ENCODE data around the gene ANKRD44. TPM values are rescaled to one million over a fixed set of nuclear protein-coding genes. Genes with fewer than 3 reads are reported as not detected.

ANKRD44 gene
- total RNA-seq, 1 experiment from 2014 or later = not detected

DNA sequence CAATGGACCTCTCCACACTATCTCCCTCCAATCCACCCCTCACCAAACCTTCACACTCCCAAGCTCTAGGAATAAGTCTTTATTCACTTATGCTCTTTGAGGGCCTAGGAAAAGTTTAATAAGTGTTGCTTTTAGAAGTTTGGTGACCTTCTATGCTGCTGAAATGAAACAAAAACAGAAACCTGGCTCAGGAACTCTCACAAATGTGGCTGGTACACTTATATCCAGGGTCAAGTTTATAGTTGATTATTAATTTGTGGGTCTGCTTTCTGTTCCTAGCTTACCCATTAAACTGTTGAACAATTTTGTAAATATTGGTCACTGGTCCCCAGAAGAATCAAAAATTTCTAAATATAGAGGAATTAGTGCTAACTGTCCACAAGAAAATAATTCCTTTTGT is 14.2 kb upstream of the ANKRD44 start:
- no peak for DNase-seq (ENCODE audit: low spot score)
- in situ Hi-C loops (cut with HindIII; ENCODE audit: low sequenced_read_pairs) = no loop called here

DNA sequence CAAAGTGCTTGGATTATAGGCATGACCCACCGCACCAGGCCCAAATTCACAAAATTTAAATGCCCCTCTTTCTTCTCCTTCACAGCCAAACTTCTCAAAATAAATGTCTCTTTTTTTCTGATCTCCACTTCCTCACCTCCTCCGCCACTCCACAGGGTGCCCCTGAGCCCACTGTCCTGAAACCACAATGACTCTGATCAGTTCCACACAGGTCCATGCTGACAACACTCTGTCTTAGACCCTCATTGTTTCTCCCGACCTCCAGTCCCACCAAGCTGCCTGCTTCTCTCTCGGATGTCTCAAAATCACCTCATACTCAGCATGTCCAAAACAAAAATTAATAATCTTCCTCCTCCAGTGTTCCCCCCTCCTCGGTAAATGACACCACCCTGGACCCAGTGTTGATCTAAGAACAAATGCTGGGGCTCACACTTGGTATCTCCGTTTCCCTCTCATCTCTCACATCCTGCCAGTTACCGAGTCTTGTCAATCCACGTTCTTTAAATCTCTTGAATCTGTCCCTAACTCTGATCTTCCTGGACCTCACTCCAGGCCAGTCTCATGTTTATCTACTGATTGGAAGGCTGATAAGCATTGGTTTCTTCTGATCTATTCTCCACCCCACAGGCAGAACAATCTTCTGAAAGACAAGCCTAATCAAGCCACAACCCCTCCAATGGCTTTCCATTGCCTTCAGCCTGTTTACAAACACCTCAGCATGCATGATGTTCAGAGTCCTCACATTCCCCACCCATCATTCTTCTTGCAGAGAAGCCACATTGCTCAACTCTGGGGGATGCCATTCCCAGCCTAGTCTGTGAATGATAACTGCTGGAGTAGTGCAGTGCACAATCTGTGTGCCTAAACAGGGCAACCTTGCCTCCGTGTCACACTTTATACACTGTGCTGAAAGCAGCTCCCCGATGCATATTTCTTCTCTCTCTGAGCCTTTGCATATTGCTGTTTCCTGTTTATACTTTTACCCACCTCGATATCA is 12.4 kb upstream of the ANKRD44 start:
- in situ Hi-C loops (cut with HindIII; ENCODE audit: low sequenced_read_pairs) = no loop called here
- no peak for DNase-seq (ENCODE audit: low spot score)

DNA sequence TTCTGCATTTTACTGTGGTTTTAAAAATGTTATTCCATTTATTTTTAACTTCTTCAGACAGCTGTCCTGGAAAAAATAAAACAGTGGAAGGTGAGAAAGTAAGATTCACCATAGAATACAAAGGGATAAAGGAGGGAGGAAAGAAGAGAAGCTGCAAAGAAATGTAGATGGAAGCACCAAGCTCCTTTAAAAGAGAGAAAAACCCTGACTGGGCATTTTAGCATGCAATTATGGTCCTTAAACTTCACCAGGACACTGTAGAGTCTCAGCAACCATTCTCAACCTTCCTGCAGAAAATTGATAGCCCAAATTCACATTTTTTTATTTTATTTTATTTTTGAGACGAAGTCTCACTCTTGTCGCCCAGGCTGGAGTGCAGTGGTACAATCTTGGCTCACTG is 11.6 kb upstream of the ANKRD44 start:
- DNase-seq (ENCODE audit: low spot score) = no peak
- in situ Hi-C loops (cut with HindIII; ENCODE audit: low sequenced_read_pairs) = no loop called here

DNA sequence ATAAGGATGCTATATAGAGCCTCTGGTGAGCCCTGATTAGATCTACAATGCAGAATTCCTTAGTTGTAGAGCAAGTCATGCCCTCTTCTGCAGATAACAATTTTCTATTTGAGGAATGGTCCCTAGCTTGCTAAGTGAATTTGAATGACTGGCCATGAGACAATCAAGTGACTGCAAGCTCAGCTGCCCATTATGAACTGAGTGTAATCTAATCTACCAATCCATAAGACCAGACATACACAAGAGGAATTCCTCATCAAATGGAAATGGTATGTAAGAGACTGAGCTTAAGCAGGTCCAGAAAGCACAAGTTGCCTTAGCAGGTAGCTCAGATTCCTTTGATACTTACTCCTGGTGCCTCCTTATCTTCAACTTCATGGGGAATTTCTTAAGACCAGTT is 4.8 kb upstream of the ANKRD44 start:
- no peak for DNase-seq (ENCODE audit: low spot score)
- in situ Hi-C loops (cut with HindIII; ENCODE audit: low sequenced_read_pairs) = no loop called here

DNA sequence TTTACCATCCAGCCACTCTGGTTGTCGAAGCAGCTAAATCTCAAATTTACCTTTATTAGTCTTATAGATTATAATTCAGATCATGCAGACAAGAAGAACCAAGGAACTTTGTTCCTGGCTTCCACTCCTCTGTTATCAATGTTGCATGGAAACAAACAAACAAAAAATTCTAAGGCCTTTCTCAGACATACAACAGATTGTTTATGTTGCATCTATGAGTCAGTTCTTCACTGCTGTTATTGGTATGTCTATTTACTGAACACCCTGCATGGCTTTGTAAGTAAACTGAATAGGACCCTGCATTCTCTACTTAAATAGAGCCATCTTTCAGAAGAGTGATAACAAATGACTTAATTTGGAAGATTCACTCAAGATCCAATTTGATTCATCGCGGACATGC is 1.6 kb upstream of the ANKRD44 start:
- in situ Hi-C loops (cut with HindIII; ENCODE audit: low sequenced_read_pairs) = no loop called here
- no peak for DNase-seq (ENCODE audit: low spot score)

DNA sequence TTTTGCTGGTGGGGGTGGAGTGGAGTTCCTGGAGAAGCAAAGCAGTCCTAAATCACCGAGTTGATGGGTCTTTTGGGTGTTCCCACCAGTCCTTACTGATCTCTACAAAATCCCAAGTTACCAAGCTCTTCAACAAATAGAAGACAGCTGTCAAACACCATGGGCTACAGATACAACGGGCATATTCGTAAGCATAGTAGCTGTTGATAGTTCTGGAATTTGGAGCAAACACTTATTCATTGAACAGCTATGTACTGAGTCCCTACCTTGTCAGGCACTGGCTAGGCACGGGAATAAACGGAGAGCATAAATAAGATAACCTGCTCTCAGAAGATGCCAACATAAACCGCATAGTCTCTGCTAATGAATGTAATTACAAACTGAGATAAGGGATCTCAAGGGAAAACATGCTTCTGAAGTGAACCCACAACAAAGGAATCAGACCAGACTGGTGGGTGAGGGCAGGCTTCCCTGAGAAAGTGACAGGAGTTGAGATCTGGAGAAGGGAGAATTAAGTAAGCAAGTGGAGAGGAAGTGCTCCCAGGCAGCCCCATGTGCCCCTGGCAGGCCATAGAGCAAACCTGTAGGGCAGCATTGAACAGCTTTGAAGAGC is 947 bp upstream of the ANKRD44 start:
- in situ Hi-C loops (cut with HindIII; ENCODE audit: low sequenced_read_pairs) = no loop called here

DNA sequence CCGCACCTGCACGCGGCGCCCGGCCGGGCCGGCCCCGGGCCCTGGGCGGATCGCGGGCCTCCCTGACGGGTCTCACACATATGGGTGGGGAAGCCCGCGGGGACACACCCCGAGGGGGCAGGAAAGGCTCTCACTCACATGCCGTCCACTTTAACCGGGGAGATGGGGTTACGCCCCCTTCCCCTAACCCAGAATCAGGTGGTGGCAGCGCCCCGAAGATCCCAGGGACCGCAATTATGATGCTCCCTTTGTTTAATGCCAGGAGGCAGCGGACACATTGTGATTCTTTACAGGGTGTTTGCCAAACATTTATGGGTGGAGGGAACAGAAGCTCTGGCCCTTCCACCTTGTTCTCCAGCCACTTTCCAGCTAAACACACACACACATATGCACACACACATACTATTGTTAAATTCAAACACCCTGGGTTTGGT is 424 bp upstream of the ANKRD44 start:
- peak; percentile 23 for DNase-seq (ENCODE audit: low spot score)
- in situ Hi-C loops (cut with HindIII; ENCODE audit: low sequenced_read_pairs) = no loop called here

More for the DNA sequence above, 947 bp upstream of the ANKRD44 start:
- DNase-seq (ENCODE audit: low spot score) = no peak

DNA sequence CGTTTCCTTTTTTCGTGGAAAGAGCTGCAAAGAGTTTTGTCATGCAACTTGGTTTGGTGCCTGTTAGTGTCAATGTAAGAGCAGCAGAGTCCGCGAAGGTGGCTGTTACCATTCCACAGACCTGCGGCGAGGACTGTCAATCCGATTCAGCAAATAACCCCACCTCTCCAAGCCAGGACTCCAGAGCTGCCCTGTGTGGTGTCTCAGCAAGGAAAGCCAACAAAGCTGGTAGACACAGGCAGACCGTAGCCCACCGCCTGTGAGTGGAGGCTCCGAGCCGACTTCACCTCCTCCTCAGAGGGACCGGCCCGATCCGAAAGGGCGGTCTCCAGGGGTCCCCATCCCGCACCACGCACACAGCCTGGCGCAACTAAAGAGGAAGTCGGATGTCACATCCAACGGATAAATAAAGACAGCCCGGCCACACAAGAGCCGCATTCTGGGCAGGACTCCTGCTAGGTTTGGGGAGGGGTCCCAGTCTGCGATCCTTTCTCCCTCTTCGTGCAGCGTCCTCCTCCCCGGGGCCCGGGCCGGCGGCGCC is 819 bp downstream of the ANKRD44 start:
- DNase-seq (ENCODE audit: low spot score) = peak; percentile 65
- in situ Hi-C loops (cut with HindIII; ENCODE audit: low sequenced_read_pairs) = no loop called here

DNA sequence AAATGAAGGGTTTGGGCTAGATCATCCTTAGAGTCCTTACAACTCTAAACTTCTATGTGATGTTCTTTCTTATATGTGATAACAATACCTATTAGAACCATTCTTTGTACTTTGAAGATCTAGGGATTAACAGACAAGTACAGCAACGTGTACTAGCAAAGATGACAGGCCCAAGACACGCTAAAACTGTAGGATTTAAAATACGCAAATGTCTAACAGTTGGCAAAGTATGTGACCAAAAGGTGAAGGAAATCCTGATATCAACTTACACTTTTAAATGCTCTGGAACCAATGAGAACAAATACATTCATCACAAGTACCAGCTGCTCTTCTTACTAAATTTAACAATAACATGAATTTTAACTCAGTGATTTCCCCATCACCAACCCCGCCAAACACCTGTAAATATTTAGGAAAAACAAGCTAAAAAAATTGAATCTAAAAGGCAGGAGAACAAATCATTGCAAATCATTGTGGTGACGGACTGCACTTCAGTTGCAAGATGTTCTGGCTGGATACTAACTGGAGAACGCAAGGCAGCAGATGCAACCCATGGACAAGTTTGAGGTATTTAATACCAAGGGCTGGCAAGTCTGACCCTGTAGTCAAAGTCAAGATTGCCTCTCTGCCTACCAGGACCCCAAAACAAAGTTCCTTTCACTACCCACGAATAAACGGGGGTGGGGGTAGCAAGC is 1.4 kb downstream of the ANKRD44 start:
- DNase-seq (ENCODE audit: low spot score) = no peak
- in situ Hi-C loops (cut with HindIII; ENCODE audit: low sequenced_read_pairs) = no loop called here

DNA sequence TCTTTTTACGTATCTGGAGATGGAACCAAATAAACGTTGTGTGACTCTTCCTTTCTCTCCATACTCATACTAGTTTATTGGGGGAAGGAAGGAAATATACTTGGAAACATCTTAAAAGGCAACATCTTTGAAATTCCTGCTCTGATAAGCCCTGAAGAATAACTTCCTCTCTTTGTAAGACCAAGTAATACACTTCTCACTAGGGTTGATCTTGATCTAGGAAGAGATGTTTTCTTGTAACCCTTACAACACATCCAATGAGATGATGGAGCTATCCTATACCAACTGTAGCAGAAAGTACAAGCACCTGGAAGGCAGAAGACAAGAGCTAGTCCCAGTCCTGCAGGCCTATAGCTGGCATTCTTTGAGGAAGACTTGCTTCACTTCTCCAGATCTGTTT is 2.0 kb downstream of the ANKRD44 start:
- DNase-seq (ENCODE audit: low spot score) = peak; percentile 26
- in situ Hi-C loops (cut with HindIII; ENCODE audit: low sequenced_read_pairs) = no loop called here

DNA sequence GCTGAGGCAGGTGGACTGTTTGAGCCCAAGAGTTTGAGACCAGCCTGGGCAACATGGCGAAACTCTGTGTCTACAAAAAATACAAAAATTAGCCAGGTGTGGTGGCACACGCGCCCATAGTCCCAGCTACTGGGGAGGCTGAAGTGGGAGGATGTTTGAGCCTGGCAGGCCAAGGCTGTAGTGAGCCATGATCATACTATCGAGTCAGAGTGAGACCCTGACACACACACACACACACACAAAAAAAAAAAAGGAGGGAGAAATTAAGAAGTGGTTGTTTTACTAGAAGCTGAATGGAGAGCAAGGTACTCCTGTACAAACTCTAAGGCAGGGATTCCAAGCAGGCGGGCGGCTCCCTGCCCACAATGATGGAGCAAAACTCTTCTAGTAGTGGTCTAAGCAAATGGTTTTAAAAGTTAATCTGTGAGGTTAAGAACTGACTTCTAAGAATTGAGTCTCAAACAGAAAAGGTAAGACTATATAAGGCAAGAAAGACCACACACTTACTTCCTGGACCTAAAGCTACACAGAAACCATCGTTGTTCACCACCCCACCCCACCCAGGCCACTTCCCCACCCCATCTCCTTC is 2.6 kb downstream of the ANKRD44 start:
- in situ Hi-C loops (cut with HindIII; ENCODE audit: low sequenced_read_pairs) = no loop called here
- peak; percentile 2 for DNase-seq (ENCODE audit: low spot score)

DNA sequence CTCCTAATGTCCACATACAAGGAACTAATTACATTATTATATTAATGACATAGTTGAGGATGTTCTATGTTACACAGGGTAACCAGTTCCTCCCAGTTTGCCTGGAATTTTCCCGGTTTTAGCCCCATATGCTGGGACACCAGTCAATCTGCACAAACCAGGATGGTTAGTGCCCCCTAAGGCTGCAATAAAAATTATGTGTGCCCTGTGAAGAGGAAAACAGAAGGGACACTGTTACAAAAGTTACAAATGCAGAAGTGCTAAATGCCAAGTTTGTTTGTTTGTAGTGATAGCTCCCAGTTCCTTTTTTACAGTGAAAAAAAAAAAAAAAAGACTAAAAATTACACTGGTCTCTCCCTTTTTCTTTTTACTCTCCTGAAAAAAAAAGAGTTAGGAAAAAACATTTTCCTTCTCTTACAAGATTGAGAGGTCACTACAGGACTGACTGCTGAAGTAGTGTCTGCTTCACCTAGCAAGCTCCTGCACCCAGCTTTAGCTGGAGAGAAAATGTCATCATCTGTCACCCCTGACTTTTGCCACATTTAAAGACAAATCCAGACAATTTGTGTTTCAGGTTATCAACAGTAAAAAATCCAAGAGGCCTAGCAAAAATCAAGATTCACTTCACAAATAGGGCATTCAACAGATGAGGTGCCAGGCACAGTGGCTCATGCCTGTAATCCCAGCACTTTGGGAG is 3.2 kb downstream of the ANKRD44 start:
- peak; percentile 39 for DNase-seq (ENCODE audit: low spot score)

DNA sequence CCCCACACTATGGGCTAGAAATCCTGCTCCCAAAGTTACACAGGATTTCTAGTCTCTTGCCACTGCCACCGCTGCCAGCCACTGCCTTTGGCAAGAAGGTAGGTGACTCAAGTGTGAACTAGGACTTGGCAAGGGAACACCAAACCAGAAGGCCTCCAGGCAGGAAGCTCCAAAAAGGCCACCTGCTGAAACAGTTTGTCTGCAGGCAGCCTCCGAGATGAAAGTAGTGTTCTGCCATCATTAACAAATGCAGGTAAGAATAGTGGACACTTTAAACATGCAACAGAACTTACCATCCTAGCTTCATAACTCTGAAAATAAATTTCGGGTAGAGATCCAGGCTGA is 3.9 kb downstream of the ANKRD44 start:
- DNase-seq (ENCODE audit: low spot score) = peak; percentile 97
- in situ Hi-C loops (cut with HindIII; ENCODE audit: low sequenced_read_pairs) = no loop called here

More for the DNA sequence above, 3.2 kb downstream of the ANKRD44 start:
- in situ Hi-C loops (cut with HindIII; ENCODE audit: low sequenced_read_pairs) = no loop called here

DNA sequence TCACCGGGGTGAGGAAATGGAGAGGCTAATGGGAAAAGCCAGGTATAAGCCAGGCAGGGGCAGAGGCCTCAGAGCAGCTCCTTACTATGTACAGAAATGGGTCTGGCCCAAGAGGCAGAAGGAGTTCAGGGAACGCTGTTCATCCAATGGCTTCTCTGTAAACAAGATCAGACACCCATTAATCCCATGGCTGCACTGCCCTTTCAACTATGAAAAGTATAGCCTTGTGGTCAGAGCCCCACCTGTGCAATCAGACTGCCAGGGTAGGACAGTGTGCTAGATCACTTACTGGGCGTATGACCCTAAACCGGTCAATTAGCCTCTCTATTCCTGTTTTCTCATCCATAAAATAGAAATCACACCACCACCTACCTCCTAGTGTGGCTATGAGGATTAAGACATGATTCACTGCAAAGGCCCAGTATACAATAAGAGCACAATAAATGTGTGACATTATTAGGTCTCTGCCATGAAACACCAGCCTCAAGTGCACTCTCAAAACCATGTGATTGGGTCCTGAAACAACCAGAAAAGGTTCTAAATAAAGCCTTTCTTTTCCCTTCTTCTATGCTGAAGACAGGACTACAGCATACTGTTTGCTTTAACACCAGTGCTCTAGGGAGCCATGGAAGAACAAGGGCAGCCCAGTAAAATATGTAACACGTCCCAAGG is 4.4 kb downstream of the ANKRD44 start:
- in situ Hi-C loops (cut with HindIII; ENCODE audit: low sequenced_read_pairs) = no loop called here
- peak; percentile 2 for DNase-seq (ENCODE audit: low spot score)

DNA sequence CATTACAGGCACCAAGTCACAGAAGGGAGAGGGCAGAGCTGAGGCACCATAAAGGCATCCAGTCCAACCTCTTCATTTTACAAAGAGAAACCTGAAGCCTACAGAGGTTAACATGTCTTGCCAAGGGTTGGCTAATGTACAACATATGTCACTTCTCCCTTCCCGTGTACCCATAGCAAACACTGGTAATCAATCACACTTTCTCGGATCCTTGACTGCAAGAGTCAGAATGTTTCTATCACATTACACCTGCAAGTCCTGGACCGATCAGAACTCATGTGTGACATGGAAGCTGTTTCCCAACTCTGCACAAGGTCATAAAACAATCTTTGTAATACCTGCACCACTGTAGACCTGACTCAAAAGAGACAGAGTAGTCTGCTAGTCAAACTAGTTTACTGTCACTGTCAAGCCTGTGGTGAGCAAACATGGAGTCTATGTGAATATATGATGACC is 6.0 kb downstream of the ANKRD44 start:
- no peak for DNase-seq (ENCODE audit: low spot score)
- in situ Hi-C loops (cut with HindIII; ENCODE audit: low sequenced_read_pairs) = no loop called here

DNA sequence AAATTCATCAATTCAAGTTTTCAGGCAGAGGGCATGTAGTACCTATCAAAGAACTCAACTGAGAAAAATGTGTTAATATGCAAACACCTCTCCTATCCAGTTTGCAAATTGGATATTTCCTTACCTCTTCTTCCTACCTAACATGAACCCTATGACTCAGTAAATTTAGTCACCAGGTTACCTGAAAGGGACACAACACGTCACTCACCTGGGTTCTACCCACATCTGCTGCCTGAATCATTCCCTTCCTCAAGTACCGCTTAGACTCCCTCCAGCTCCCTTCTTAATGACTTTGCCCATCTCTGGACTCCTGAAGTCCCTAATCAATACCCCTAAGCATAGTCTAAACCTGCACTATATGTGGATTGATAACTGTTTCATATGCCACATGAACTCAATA is 10.4 kb downstream of the ANKRD44 start:
- in situ Hi-C loops (cut with HindIII; ENCODE audit: low sequenced_read_pairs) = no loop called here
- no peak for DNase-seq (ENCODE audit: low spot score)

DNA sequence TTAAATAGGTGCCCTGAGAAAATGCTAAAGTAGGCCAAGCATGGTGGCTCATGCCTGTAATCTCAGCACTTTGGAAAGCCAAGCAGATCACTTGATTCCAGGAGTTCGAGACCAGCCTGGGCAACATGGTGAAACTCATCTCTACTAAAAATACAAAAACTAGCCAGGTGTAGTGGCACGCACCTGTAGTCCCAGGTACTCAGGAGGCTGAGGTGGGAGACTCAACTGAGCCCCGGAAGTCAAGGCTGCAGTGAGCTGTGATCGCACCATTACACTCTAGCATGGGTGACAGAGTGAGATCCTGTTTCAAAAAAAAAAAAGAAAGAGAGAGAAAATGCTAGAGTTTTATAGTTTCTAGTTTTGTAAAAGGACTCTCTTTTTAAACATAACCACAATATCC is 12.0 kb downstream of the ANKRD44 start:
- DNase-seq (ENCODE audit: low spot score) = no peak
- in situ Hi-C loops (cut with HindIII; ENCODE audit: low sequenced_read_pairs) = no loop called here

DNA sequence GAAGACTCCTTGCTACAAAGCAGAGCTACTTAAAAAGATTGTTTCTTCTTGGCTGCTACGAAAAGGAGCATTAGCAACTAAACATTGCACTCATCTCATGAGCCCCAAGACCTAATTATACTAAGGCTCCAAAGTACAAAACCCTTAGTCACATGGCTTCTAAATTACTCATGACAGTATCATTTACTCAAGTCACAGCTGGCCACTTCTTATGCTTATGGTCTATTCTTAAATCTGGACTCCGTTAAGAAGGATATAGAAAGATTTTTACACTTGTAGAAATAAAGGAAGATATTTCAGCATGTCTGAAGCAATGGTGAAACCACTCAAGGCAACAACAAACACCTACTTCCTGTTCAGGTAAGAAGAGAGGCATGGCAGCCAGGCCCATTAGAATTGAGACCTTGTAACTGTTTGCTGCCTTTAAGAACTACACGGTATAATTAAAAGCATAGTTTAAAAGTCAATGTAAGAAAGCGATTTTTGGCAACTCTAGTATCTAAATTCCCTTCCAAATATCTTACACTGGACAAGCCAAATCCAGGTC is 12.7 kb downstream of the ANKRD44 start:
- in situ Hi-C loops (cut with HindIII; ENCODE audit: low sequenced_read_pairs) = no loop called here
- DNase-seq (ENCODE audit: low spot score) = no peak
